KBM-7 (cell line): ENCODE measurements around the gene CAP2.

Experiments used
- DNase-seq: peaks from one replicate; pipeline ENCODE4 v3.0.0-alpha.2; 2015
- in situ Hi-C: fragments of 300-500 bp; cut with MboI; formaldehyde crosslinking; loops from 2 replicates; pipeline ENCODE4 v1.14.3; 2020; ENCODE audit warnings: low sequenced_read_pairs, low pct_unique_long_range_greater_than_20kb, mixed read lengths

Gene CAP2, protein sequence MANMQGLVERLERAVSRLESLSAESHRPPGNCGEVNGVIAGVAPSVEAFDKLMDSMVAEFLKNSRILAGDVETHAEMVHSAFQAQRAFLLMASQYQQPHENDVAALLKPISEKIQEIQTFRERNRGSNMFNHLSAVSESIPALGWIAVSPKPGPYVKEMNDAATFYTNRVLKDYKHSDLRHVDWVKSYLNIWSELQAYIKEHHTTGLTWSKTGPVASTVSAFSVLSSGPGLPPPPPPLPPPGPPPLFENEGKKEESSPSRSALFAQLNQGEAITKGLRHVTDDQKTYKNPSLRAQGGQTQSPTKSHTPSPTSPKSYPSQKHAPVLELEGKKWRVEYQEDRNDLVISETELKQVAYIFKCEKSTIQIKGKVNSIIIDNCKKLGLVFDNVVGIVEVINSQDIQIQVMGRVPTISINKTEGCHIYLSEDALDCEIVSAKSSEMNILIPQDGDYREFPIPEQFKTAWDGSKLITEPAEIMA

DNA sequence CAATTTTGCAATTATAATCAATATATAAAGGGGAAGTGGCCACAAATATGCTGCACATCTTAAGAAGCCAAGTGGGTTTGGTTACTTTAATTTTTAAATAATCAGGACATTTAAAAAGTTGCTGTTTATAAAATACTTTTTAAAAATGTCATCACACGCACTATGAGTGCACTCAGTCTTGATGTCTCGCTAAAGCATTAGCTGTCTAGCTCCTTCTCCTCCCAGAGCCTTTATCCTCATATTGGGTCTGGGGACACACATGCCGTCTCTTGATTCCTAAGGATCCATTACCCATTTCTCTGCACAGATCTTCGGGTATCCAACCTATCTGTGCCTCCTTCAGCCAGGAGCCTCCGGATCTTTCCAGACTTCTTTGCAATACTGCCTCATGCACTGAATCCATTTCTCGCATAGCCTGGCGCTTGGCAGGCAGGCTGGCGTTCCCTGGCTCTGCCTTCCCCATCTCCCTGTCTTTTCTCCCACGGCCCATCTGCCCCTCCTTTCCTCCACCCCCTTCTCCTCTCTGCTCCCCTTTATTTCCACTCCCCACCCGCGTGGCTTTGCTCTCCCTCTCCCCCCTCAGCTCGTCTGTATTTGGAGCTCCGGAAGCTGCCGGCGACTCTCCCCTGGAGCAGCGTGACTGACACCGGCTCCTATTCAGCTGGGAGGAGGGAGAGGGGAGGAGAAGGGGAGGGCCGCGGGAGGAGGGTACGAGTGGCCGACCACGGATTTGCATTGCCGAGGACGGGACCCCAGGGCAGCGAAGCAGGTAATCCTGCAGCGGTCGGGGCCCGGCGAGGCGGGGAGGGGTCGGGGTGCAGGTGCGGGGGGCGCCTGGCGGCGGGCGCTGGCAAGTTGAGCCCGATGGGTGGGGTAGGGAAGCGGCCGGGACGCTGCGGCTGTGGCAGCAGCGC lies at the start of gene CAP2:
Gene CAP2, plus strand, starts transcription at position 618 of the 914 bp plus-strand sequence. CDS start 27,961 bp downstream, outside the sequence.
- peak; percentile 24 for DNase-seq
- in situ Hi-C loops = no loop called here

DNA sequence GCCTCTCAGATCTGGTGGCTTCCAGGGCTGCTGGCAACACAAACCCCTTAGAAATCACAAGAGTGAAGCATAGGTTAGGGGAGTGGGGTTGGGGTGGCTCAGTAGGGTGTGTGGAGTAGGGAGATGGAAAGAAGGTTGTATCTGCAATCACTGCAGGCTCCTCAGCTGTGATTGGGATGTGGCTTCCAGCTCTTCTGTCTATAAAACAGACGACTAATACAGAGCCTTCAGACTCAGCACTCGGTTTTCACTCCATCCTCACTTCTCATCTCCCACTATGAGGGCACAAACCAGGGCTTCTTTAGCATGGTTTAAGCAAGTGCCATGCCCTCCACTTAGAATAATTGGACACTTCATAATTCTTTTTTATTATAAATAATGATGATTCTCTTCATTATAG lies 46.4 kb upstream of the CAP2 start:
- in situ Hi-C loops = no loop called here
- DNase-seq = no peak

DNA sequence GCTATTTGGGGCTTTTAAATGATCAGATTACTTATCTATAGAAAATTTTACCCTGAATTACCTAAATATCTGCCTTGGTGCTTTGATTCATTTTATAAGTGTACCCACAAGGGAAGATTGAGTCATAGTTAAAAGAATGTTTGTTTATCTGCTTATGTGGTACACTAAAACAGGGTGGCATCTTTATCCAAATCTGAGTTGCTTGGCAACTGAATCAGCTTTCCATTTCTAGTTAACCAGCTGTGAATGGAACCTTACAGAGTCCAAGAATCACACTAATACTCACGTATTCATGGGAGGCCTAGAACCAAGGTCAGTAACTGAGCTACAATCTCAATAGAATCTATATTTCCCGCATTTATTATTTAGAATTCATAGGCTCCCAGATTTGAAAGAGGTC lies 44.0 kb upstream of the CAP2 start:
- in situ Hi-C loops = no loop called here
- DNase-seq = no peak

DNA sequence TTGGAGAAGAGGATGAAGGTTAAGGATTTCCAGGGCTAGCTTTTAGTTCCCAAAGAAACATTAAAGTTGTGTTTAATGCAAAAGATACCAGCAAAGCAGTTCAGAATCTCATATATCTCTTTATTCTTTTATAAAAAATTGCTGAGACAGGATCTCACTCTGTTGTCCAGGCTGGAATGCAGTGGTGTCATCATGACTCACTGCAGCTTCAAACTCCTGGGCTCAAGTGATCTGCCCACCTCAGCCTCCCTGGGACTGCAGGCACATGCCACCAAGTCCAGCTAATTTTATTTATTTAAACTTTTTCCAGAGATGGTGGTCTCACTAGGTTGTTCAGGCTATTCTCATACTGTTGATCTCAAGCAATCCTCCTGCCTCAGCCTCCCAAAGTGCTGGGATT lies 41.1 kb upstream of the CAP2 start:
- DNase-seq = no peak
- in situ Hi-C loops = no loop called here

DNA sequence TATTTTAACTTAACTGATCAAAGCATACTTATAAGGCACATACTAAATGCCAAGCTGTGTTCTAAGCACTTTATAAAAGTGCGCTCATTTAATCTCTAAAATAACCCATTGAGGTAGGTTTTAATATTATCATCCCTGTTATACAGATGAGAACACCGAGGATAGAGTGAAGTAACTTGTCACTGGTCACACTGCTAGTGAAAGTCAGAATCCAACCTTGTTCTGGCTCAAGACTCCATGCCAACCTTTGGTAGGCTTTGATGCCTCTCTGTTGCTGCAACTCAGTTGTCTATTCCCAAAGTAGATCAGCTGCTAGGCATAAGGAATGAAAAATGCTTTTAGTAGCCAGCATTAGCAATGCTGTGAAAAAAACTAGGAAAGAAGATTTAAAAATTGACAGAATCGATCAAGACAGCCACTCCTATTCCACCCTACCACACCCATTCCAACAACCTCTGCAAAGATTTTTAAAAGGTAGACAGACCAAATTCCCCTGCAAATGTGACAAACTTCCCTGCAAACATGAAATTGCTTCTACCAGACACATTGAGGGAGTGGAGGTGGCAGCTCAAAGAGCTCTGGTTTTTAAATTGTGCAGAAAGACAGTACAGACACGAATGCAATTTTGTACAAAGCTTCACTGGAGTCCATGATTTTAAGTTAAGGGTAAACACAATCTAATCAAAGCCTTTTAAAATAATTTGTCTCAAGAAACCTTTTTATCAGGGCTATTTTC lies 39.8 kb upstream of the CAP2 start:
- no peak for DNase-seq
- in situ Hi-C loops = no loop called here

DNA sequence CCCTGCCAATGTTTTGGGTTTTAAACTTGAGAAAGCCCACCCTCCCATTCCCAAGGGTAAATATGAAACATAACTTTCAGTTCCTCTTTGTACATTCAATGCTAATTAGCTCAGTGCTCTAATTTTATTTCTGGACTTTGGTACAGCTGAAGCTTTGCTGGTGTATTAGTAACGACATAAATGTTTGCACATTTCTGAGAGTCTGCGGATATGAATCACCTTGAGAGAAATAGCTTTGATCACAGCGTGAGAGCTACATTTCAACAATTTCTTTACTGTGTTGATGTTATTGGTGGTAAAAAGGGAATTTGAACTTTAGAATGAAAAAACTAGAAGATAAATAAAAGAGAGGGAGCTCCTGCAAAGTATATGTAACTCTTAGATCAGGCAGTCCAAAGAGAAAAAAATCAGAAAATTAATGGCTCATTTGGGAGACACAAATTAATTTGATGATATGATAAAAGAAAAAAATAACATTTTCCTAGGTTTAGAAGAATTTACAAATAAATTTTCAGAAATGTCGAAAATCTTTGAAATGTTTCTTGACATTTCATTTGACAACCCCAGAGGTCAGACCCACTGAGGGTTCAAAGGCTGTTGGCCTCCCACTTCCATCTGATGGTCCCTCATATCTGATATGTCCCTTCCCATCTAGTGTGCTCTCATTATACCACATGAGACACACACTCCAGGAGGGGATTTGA lies 38.5 kb upstream of the CAP2 start:
- in situ Hi-C loops = no loop called here
- DNase-seq = no peak

DNA sequence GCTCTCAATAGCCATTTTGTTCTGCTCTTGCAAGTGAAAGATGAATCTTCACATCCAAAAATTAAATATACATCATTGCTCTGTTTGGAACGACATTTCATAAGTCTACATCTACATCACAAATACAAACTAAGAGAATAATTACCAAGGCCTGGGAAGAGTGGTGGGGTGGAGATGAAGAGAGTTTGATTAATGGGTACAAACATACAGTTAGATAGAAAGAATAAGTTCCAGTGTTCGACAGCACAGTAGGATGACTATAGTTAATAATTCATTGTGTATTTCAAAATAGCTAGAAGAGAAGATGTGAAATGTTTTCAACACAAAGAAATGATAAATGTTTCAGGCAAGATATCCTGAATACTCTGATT lies 38.0 kb upstream of the CAP2 start:
- in situ Hi-C loops = no loop called here
- no peak for DNase-seq

DNA sequence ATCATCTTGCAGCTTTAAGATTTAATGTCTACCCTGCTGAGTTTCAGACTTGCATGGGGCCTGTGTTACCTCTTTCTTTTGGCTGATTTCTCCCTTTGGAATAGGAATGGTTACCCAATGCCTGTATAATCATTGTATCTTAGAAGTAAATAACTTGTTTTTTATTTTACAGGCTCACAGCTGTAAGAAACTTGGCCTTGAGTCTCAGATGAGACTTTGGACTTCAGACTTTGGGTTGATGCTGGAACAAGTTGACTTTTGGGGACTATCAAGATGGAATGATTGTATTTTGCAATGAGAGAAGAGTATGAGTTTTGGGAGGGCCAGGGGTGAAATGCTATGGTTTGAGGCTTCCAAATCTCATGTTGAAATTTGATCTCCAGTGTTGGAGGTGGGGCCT lies 34.9 kb upstream of the CAP2 start:
- DNase-seq = no peak
- in situ Hi-C loops = no loop called here

DNA sequence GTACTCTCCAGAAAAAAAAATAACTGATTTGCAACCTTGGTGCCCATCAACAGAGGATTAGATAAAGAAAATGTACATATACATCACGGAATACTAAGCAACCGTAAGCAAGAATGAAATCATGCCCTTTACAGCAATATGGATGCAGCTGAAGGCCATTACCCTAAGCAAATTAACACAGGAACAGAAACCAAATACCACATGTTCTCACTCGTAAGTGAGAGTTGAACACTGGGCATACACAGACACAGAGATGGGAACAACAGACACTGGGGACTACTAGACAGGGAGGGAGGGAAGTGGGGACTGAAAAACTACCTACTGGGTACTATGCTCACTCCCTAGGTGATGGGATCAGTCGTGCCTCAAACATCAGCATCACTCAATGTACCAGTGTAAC lies 32.8 kb upstream of the CAP2 start:
- in situ Hi-C loops = no loop called here
- DNase-seq = no peak

DNA sequence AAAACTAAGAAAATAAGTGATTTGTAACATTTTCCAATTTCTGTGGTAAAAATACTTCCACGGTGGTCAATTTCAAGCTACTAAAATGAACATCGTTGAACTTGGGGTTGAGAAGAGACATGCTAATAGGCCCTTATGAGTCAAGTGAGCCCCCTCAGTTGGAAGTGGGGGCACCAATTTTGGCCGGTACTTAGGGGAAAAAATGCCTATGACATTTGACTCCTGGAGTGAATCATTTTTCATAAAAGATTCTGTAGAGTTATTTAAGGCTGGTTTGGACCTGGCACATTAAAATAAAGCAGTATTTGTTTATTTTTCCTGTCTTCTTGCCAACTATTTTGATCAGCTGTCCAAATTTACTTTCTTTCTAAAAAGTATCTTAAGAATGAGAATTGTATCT lies 32.4 kb upstream of the CAP2 start:
- DNase-seq = no peak
- in situ Hi-C loops = no loop called here

DNA sequence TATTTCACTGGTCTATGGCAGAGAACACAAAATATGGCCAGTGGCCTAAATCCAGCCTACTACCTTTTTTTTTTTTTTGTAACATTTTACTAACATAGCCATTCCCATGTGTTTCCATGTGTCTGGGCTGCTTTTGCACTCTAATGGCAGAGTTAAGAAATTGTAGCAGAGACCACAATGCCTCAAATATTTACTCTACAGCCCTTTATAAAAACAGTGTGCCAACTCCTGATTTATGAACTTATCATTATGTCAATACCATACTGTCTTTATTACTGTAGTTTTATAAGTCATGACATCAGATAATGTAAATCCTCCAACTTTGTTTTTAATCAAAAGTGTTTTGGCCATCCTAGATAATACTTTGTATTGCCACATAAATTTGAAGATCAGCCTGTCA lies 27.4 kb upstream of the CAP2 start:
- in situ Hi-C loops = no loop called here
- DNase-seq = no peak

DNA sequence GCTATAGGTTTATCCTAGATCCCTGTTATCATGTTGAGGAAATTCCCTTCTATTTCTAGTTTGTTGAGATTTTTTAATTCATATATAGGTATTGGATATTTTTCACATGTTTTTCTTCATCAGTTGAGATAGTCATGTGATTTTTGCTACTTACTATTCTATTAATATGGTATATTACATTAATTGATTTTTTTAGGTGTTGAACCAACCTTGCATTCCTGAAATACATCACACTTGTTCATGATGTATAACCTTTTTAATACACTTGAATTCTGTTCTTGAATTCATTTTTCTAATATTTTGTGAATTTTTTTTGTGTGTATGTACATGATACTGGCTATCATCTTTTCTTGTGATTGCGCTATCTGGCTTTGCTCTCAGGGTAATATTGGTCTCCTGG lies 25.5 kb upstream of the CAP2 start:
- in situ Hi-C loops = no loop called here
- DNase-seq = no peak

DNA sequence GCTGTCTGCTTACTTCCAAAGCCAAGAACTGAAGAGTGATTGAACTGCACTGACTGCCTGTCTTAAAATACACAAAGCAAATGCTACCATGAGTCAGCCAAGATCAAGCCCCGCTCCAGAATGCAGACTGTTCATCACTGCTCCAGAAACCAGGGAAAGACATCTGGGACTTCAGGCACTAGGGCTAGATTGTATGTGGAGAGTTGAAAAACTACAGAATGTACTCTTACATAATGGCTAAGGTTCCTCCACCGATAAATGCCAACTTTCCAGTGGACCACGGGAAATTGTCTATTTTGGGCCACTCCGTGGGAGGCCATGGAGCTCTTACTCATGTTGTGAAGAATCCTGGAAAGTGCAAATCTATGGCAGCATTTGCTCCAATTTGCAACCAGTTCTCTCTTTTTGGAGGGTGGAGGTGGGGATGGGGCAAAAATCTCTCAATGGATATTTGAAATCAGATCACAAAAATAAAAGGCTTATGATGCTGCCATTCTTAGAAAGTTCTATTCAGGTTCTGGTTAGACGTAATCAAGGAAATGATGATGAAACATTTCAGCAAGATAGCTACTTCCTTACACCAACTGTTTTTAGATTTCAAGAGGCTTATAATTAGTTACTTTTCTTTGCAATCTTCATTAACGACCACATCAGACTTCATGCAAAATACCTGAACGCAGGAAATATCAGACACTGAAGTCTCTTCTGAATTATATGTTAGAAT lies 11.8 kb upstream of the CAP2 start:
- in situ Hi-C loops = no loop called here
- DNase-seq = no peak

DNA sequence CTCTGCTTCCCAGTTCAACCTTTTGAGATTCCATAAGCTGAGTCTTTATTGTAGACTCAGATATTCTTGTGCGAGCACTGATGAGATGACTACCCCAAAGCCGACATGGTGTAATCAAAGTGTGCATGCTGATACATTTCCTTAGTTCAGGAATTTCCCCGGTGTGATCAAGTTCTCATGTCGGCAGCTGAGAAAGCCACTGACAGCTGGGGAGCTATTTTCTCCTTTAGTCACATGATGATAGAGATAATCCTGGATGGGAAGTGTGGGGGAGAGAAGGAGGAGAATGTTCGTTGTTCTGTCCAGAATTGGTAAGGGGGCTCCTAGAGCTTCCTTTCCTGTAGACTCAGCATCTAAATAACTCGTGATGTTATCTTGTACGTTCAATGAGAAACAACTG lies 7.7 kb upstream of the CAP2 start:
- no peak for DNase-seq
- in situ Hi-C loops = no loop called here

DNA sequence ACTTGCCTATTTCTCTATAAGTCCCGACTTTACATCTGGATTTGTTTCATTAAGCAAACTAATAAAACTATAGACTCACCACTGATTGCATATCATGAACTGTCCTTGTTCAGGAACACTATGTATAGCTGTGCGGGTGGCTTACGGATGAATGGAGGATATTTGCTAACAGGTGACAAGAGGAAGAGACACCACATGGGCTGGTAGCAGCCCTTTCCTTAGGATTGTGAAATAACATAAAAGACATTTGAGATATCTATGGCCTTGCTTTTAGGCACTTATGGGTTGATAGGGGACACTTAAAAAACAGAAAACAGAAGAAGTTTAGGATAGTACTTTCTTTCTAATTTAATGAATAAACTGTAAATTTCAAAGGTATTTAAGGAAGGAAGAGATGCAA lies 5.0 kb upstream of the CAP2 start:
- no peak for DNase-seq
- in situ Hi-C loops = no loop called here

DNA sequence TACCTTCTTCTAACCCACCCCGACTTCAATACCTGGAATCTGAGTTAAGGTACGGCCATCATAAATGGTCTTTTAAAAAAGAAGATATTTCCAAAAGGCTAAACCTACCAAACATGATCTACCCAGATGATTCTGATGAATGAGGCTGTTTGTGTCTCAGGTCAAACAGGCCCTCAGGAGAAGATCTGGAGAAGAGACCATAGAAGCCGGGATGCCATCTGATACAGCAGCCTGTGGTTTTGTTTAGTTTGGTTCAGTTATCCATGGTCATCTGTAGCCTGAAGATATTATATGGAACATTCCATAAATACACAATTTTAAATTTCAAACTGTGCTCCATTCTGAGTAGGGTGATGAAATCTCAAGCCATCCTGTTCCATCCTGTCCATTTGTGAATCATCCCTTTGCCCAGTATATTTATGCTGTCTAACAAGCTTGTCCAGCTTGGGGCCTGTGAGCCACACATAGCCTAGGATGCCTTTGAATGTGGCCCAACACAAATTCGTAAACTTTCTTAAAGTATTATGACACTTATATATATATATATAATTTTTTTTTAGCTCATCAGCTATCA lies 4.0 kb upstream of the CAP2 start:
- DNase-seq = no peak
- in situ Hi-C loops = no loop called here

DNA sequence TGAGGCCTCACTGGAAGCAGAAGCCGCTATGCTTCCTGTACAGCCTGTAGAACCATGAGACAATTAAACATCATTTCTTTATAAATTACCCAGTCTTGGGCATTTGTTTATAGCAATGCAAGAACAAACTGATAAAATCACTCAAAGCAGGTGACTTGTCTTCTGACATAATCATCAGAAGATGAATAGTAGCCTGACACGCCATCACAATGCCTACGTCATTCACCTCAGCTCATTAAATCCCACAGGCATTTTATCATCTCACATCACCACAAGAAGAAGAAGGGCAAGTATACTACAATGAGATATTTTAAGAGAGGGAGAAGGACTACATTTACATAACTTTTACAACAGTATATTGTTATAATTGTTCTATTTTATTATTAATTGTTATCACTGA lies 3.1 kb upstream of the CAP2 start:
- in situ Hi-C loops = no loop called here
- DNase-seq = no peak

DNA sequence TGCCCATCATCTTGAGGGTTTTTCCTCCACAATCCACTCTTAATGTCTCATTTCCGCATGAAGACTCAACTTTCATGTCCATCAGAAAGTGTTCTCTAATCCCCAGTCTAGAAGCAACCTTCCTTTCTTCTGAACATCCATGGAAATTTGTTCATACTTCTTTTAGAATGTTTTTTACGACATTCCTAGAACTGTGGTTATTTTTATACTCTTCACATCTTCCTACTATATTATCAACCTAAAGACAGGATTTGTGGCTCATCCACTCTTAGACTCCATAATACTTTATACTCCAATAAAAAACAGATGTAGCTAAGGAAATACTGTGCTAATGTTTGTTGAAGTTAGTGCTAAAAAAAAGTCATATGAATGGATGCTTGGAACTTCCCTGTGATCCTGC lies 1.4 kb upstream of the CAP2 start:
- DNase-seq = no peak
- in situ Hi-C loops = no loop called here
